ENCODE data around the gene NUP214. TPM values are rescaled to one million over a fixed set of nuclear protein-coding genes. Genes with fewer than 3 reads are reported as not detected.

NUP214 gene
- total RNA-seq, 1 experiment from 2014 or later = 35.5 TPM

GRCh38 chr9:131258186-131258585 is 132.8 kb downstream of the NUP214 start:
- no peak overlapping the region for H2AFZ ChIP-seq (ENCODE audit: low read depth, low read length, poor library complexity, severe bottlenecking)
- H4K20me1 ChIP-seq (ENCODE audit: insufficient read depth) = no peaks in the 10 kb centered on the region
- no peak for DNase-seq (ENCODE audit: low read depth, low spot score)
- no peaks in the 10 kb centered on the region for H3K27me3 ChIP-seq (ENCODE audit: insufficient read depth, low read length)
- intact Hi-C loops (cut with micrococcal nuclease) = no loop called here
- no peak overlapping the region for H3K9ac ChIP-seq (ENCODE audit: low read length)
- TF ChIP-seq YY1 (IDR thresholded peaks at IDR 0.05; ENCODE audit: extremely low read depth, insufficient replicate concordance, low read depth, low read length) (no peak), POLR2A (IDR thresholded peaks at IDR 0.05; ENCODE audit: borderline replicate concordance, extremely low read depth, insufficient read depth, insufficient read length) (no peak), ZNF274 (IDR thresholded peaks at IDR 0.05; ENCODE audit: low read depth, low read length) (no peak), EZH2phosphoT487 (IDR thresholded peaks at IDR 0.05; ENCODE audit: borderline replicate concordance) (no peak), CBX3 (IDR thresholded peaks at IDR 0.05; ENCODE audit: low read depth) (no peak), CTCF (IDR thresholded peaks at IDR 0.05 in 2 of 3, conservative IDR thresholded peaks at IDR 0.05 in 1 of 3; ENCODE audit: borderline replicate concordance in 1 of 3, insufficient read depth in 1 of 3, low read depth in 2 of 3, low read length in 2 of 3) (no peak)
- TF ChIP-seq, protein P1, sequence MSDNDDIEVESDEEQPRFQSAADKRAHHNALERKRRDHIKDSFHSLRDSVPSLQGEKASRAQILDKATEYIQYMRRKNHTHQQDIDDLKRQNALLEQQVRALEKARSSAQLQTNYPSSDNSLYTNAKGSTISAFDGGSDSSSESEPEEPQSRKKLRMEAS (IDR thresholded peaks at IDR 0.05) = no peak
- TF ChIP-seq, protein P2, sequence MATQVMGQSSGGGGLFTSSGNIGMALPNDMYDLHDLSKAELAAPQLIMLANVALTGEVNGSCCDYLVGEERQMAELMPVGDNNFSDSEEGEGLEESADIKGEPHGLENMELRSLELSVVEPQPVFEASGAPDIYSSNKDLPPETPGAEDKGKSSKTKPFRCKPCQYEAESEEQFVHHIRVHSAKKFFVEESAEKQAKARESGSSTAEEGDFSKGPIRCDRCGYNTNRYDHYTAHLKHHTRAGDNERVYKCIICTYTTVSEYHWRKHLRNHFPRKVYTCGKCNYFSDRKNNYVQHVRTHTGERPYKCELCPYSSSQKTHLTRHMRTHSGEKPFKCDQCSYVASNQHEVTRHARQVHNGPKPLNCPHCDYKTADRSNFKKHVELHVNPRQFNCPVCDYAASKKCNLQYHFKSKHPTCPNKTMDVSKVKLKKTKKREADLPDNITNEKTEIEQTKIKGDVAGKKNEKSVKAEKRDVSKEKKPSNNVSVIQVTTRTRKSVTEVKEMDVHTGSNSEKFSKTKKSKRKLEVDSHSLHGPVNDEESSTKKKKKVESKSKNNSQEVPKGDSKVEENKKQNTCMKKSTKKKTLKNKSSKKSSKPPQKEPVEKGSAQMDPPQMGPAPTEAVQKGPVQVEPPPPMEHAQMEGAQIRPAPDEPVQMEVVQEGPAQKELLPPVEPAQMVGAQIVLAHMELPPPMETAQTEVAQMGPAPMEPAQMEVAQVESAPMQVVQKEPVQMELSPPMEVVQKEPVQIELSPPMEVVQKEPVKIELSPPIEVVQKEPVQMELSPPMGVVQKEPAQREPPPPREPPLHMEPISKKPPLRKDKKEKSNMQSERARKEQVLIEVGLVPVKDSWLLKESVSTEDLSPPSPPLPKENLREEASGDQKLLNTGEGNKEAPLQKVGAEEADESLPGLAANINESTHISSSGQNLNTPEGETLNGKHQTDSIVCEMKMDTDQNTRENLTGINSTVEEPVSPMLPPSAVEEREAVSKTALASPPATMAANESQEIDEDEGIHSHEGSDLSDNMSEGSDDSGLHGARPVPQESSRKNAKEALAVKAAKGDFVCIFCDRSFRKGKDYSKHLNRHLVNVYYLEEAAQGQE (IDR thresholded peaks at IDR 0.05; ENCODE audit: low read depth) = no peak
- POLR2A ChIA-PET = no interaction called here
- CTCF ChIA-PET = no interaction called here
- RAD21 ChIA-PET (ENCODE audit: low non-redundant PET in 1 of 2, low total read pairs in 2 of 2, uncharacterized antibody in 2 of 2, unreplicated experiment in 2 of 2) = no interaction called here
- H3K27ac ChIP-seq (ENCODE audit: low read depth, low read length) = no peak overlapping the region
- H3K4me2 ChIP-seq (ENCODE audit: low read length) = no peak overlapping the region
- no peaks in the 10 kb centered on the region for H3K9me2 ChIP-seq (ENCODE audit: insufficient read depth)
- peaks cover 0 to 4% of the 10 kb centered on the region in 2 experiments; a peak in 1 of 4 replicates for H3K4me1 ChIP-seq (ENCODE audit: control insufficient read depth in 1 of 2, insufficient read depth in 2 of 2, low read length in 2 of 2)
- ATAC-seq = no peak
- no peaks in the 10 kb centered on the region for H3K9me3 ChIP-seq (ENCODE audit: control insufficient read depth in 1 of 2, insufficient read depth in 1 of 2, low read depth in 1 of 2, low read length in 2 of 2)
- H3K4me3 ChIP-seq (replicated peaks in 1 of 2; ENCODE audit: low read depth in 1 of 2, low read length in 2 of 2) = no peak overlapping the region
- no TSS peak for BruUV-seq (replicated peaks)
- H3K79me2 ChIP-seq (ENCODE audit: insufficient read depth, low read length) = no peaks in the 10 kb centered on the region
- H3K36me3 ChIP-seq (ENCODE audit: control insufficient read depth in 1 of 2, insufficient read depth in 2 of 2, low read length in 2 of 2) = no peaks in the 10 kb centered on the region
